ENCODE results near the gene MIA2.
"Not testable (repeated sequence)": the region's sequence is repeated elsewhere in the genome, so short reads cannot be mapped to it uniquely, and the experiment has no call there.

The MIA2 gene

DNA sequence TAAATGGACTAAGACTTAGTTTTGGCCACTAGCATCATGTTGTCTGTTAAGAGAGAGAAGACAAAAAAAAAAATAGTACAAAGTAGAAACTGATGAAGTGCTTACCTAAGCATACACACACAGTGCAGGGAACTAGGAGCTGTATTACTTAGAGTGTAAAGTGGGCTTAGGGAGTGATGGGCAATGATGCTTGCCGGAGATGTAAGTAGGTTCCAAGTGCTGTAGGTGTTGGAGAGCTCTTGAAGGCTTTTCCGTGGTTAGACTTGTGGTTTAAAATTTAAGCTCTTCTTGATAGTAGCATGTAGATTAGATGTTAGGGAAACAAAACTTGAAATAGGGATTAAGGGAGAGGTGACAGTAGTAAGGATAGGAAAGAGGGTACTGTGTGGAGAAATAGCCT lies 34.7 kb downstream of the MIA2 start:
- peak; percentile 83 to 89 for DNase-seq

DNA sequence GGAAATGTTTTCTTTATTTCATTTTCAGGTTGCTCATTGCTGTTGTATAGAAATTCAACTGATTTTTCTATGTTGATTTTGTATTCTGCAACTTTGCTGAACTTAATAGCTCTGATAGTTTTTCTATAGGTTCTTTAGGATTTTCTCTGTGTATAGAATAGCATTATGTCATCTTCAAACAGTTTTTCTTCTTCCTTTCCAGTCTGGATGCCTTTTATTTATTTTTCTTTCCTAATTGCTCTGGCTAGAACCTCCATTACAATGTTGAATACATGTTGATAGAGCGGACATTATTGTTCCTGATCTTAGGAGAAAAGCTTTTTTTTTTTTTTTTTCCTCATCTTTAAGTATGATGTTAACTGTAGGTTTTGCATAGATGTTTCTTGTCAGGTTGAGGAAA lies 39.2 kb downstream of the MIA2 start:
- DNase-seq: no peak

DNA sequence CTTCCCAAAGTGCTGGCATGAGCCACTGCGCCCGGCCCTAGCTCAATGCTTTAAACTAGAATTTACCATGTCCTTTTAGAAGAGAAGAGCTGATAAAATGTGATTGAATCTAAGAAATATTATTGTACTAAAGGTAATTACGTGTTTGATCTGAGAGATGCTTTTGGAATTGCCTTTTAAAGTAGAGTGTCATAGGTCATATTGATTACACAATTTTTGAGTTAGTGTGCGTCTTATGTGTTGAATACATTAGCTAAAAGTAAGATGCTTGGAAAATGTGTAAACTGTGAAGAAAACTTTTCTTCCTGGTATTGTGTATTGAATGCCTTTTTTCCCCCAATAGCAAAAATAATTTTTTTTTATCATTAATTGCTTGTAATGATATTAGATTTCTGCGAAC lies 41.7 kb downstream of the MIA2 start:
- DNase-seq: no peak

DNA sequence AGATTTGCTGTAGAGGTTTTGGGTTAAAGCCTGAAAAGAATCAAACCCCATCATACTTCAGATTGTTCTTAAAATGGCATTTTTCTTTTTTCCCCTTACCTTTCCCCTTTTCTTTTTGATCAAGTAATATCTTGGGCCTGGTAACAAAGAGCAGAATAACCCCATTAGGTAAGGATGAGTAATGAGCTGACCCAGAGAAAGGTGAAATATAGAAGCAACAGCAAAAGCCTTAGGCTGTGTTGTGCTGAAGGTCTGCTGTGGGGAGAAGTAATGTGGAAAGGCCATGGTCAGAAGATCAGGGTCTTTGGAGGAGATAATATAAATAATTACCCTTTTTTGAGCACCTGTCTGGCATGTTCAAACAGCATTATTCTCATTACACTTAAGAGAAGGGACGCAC lies 42.3 kb downstream of the MIA2 start:
- DNase-seq: no peak

DNA sequence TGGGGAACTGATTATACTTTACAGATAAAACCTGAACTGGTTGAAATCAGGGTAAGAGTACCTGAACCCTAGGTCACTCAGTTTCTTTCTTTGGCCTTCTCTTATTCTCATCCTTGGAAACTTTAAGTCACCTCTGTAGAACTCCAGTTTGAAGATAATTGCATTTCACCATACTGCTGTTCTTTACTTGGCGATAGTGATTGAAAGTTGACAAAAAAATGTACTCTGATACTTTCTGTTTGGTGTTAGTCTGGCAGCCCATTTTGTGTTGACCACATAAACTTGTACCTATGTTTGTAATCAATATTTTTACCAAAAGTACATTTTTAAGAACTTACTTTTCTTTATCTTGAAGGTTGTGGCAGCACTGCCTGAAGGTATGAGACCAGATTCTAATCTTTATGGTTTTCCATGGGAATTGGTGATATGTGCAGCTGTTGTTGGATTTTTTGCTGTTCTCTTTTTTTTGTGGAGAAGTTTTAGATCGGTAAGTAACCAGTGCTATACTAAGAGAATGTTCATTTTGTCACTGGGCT lies 42.9 kb downstream of the MIA2 start:
- no peak for DNase-seq

DNA sequence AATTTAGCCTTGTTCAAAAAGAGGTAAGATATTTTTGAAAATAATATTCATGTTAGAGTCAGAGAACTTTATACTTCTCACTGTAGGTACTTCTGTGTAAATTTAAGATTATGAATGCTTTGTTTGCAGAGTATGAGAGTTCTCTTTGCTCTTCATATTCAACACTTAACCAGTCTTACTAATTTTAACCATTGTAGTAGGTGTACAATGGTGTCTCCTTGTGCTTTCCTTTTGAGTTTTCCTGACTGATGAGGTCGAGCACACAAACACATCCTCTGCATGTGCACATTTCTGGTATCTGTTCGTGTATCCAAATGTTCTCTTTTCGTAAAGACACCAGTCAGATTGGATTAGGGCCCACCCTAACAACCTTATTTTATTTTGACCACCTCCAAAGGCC lies 45.8 kb downstream of the MIA2 start:
- no peak for DNase-seq

DNA sequence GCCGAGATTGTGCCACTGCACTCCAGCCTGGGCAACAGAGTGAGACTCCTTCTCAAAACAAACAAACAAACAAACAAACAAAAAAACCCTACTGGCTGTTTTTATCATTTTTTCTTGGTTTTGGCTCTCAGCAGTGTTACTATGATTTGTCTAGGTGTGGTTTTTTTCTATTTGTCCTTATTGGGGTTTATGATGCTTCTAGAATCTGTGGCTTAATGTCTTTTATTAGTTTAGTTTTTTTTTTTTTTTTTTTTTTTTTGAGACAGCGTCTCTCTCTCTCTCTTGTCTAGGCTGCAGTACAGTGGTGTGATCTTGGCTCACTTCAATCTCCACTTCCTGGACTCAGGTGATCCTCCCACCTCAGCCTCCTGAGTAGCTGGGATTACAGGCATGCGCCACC lies 47.0 kb downstream of the MIA2 start:
- DNase-seq: not testable (repeated sequence)

DNA sequence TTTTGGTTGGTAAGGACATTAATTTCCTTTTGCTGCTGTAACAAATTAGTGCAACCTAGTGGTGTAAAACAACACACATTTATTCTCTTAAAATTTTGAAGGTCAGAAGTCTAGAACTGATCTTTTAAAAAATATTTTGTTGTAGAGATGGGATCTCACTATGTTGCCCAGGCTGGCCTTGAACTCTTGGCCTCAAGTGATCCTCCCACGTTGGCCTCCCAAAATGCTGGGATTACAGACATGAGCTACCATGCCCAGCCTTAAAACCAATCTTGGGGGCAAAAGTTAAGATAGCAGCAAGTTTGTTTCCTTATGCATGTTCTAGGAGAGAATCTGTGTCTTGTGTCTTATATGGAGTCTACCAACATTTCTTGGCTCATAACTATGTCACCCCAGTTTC lies 55.8 kb downstream of the MIA2 start:
- no peak for DNase-seq

DNA sequence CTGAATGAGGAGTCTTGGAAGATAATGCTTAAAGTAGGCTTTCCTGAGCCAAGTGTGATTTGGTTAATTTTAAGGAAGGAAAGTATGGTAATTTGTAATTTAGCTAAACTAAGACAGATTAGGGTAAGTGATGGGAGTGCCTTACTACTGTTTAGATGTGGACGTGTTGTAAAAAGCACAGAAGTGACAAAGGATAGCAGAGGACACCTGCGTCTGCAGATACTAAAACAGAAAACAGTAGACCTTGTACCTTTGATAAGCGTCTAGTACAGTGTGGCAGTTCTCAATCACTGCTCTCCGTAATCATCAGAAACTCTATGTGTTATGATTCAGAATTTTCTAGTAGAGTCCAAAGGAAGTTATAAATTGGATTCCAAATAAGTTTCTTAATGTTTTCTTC lies 58.0 kb downstream of the MIA2 start:
- DNase-seq: no peak

DNA sequence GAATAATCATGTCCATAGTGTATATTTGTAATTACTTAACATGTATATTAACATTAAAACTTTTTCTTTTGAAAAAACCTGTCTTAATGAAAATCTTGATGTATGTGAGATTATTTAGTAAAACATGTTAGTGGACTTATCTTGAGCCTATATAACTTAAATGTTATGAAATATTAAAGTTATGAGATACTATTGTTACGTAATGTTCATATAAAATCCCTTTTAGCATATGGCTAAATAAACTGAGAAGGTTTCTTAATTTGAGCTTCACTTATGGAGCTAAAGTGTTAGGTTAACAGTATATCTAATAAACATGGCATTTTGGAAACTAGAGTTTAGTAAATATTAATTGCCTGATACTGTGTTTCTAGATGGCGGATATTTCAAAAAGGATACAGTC lies 59.9 kb downstream of the MIA2 start:
- DNase-seq: no peak

DNA sequence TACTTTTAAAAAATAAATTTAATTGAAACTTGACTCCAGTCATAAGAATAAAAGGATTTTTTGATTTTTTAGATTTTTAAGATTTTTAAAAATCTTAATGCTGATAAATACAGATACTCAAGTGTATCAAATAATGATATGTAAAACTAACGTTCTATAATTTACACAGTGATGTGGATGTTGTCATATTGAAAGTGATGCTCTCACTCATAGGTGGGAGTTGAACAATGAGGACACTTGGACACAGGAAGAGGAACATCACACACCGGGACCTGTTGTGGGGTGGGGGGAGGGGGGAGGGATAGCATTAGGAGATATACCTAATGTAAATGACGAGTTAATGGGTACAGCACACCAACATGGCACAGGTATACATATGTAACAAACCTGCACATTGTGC lies 66.7 kb downstream of the MIA2 start:
- DNase-seq: not testable (repeated sequence)

DNA sequence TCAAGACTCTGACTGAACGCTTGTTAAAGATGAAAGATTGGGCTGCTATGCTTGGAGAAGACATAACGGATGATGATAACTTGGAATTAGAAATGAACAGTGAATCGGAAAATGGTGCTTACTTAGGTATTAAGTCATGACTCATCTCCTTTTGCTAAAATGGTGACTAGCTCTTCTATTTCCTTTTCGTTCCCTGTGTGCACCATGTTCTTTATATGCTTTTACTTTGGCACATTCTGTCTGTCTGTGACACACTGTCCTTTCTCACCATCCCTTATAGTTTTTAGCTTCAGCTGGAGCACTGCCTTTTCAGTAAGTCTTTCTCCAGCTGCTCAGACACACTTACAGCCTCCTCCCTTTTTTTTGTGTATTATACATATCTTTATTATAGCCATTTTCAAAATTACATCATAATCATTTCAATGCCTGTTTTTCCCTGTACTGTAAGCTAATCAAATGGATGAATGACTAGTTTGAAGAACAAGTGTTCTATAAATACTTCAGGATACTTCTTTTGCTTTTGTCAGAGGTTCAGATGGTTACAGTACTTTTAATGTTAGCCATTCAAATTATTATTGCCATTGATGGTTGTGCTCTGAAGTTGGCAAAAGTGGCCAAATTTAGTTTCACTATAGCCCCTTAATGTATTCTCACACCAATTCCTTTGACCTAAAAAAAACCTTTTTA lies 68.6 kb downstream of the MIA2 start:
- no peak for DNase-seq

DNA sequence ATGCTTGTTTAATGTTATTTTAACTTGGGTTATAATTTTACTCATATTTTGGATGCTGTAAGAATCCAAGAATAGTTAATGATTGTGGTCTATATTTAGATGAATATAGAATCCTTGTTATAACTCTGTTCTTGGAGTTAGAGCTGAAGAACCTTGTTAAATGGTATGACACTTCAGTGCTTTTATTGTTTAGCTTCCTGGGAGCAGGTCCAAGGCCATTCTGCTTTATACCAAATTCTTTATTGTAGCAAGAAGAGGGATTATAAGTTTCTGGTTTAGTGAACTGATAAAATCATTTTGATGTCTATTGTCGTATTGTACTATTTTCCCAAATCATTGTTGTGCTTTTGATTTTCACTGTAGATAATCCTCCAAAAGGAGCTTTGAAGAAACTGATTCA lies 69.4 kb downstream of the MIA2 start:
- DNase-seq: no peak

DNA sequence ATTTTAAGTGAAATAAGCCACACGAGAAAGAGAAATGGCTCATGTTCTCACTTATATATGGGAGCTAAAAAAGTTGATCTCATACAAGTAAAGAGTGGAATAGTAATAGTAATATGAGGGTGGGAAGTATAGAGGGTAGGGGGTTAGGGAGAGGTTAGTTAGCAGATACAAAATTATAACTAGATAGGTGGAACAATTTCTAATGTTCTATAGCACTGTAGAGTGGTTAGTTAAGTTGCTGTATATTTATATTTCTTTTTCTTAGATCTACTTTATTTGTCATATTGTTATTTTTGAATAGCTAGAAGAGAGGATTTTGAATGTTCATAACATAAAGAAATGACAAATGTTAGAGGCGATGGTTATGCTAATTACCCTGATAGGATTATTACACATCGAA lies 74.1 kb downstream of the MIA2 start:
- no peak for DNase-seq

DNA sequence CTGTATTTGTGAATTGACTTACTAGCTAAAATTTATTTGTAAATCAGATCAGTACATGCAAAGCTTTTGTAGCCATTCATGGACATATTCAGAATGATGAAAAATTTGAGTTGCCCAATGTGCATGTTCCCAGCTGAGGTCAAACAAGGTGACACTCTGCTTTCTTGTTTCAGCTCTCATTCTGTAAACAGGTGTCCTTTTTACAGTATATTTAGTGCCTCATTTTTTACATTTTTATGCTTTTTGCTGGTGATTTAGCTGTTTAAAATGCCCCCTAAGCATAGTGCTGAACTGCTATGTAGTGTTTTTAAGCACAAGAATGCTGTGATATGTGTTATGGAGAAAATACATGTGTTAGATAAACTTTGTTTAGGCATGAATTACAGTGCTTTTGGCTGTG lies 76.3 kb downstream of the MIA2 start:
- no peak for DNase-seq

DNA sequence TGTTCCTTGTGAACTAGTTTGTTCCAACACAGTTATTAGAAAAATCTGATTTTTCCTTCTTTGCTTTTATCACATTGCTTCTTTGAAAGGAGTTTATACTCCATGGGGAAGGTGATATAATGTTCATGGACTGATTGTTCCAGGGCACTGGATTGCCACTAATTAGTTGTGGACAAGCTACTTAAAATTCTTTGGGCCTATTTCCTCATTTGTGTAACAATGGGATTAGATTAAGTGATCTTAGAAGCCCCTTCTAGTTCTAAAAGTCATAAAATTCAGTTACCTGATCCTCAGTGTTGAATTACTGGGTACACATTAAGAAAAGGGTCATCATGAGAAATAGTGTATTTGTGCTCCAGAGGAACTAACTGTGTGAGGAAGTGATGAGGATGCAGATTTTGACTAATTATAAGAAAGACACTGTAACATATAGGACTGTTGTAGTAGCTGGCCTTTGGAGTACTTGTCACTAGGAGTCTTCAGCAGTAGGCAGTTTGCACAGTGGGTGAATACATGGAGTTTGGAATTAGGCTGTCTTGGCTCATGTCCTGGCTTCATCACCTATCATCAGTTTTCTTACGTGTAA lies 82.2 kb downstream of the MIA2 start:
- peak in 1 of 2 experiments; percentile 29 for DNase-seq

DNA sequence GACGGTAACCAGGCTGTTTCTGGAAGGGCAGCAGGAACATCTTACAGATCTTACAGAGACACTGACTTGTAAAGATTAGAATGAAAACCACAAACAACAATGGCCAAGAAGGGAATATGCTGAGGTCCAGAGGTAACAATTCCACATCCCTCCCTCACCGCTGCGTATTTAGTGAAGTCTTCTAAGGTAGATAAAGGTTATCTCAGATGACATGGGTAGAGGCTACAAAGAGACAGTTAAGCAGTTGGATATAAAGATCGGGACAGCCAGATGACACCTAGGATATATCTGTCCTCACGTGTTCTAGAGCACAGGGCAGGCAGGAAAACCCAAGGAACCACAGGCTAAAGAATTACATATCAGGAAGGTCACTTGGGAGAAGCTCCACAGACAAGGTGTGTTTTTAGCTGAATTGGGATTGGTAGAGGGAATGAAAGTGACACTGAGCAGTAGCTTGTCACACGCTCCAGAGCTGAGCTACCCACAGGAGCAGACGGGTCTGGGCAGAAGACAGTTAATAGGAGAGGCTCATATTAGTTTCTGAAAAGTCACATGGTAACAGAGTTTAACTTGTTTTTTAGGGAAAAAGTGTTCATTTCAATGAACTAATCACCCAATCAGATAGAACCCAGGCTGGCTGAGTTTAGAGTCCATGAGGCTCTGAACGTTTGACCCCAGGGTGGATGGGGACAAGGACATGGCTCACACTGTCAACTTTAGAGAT lies 83.3 kb downstream of the MIA2 start:
- no peak for DNase-seq

DNA sequence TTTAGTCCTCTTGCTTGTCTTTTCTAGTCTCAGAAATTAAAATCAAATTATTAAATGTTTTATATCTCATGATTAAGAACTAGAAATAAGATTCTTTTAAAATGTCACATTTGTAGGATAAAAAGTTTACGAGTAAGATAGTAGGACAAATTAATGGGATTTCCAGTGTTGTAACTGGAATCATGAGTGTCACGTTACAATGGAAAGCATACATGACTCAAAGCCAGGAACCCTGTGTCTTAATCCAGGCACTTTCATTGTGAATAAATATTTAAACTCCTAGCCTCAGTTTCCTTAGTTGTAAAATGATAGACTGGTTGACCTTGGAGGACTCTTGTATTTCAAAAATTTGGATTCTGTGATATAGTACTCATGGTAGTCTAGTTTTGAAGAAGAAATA lies 84.9 kb downstream of the MIA2 start:
- DNase-seq: no peak

DNA sequence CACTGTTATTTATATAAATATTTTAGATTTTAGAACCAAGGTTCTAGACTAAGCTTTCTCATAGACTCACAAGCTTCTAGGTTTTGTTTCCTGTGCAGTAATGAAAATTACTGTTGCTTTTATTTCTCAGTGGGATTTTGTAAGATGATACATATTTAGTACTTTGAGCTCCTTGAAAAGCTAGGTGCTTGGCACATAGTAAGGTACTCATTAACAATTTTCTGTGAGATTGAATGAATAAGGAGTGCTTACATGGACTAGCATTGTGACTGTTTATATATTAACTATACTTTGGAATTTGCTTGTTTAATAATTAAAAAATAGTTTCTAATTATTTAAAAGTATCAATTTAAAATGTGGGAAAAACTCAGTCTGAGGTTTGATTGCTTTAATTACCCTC lies 85.7 kb downstream of the MIA2 start:
- no peak for DNase-seq

DNA sequence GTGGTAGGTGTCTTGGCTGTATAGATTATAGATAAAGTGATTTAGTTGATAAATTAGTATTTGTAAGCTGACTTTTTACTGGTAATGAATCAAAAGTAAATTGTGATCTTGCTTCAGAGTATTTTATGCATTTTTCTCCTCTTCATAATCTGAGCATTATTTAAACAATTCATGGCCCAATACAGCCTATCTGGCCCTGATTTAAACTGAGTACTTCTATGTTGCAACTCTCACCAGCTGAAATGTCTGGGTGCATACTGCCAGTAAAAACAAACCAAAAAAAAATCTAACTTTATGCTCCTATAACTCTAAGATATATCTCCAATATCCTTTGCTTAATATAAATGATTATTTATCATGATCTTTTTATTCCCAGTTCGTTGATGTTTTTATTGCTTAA lies 86.6 kb downstream of the MIA2 start:
- no peak for DNase-seq

DNA sequence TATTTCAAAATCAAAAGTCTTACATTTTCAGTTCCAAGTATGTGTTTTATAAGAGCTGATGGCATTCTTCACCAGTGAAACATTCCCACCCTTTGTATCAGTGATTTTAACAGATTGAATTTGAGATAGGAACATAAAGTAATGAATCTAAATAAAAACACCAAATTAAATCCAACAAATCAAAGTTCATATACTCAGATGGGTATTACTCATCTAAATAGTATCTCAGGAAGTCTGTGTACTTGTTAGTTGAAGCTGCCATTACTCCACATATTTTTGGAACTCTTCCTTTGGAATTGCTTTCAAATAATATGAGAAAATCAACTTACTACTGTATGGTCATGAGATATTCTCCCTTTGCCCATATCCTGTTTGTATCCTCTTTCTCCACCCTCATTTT lies 89.1 kb downstream of the MIA2 start:
- DNase-seq: no peak

DNA sequence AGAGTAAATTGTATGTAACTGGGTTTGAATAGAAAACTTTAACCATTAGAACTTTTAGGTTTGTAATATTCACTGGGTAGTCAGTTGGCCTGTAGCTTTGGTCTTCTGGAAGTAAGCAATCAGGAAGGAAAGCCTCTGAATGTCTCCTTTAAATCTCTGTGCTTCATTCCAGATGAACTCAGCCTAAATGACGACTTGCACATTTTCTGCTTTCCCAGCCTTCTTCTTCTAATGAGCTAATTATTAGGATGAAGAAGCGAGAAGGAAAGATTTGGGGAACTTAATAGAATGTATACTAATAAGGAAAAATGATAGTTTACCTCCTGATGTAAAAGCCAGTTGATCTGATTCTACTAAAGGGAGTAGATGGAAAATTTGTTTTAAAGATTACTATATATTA lies 90.4 kb downstream of the MIA2 start:
- DNase-seq: no peak

DNA sequence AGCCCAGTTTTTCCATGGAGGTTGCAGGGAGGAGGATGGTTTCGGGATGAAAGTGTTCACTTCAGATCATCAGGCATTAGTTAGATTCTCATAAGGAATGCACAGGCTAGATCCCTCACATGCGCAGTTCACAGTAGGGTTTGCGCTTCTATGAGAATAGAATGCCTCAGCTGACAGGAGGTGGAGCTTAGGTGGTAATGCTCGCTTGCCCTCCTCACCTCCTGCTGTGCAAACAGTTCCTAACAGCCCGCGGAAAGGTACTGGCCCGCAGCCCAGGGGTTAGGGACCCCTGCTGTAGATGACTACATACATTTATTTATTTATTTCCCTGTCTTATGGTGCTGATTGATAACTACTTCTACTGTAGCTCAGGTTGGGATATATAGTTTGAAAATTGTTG lies 105.3 kb downstream of the MIA2 start:
- no peak for DNase-seq

DNA sequence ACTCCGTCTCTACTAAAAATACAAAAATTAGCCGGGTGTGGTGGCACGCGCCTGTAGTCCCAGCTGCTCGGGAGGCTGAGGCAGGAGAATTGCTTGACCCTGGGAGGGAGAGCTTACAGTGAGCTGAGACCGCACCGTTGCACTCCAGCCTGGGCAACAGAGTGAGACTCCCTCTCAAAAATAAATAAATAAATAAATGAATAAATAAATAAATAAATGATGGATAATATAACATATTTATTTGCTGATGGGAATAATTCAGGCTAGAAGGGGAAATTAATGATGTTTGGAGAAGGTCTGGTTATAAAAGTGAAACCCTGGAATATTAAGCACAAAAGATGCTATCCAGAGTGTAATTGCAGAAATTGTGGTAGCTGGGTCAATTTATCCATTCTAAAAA lies 107.4 kb downstream of the MIA2 start:
- not testable (repeated sequence) for DNase-seq
